Esophagus (tissue), 2 donors: ENCODE data around the gene ATG4D. TPM values are rescaled to one million over a fixed set of nuclear protein-coding genes. Genes with fewer than 3 reads are reported as not detected.
A peak's percentile ranks its signal among the peaks of the same experiment; 100 is the strongest.

ENCODE experiments used
- H3K27ac ChIP-seq, 2 donors: one replicate each; pipeline ENCODE4 v1.5.1; 2013; ENCODE audit warnings: low read depth in 2 of 2, mild to moderate bottlenecking in 2 of 2, inconsistent platforms in 1 of 2, low read length in 1 of 2, moderate library complexity in 1 of 2
- H3K27me3 ChIP-seq, 2 donors: one replicate each; pipeline ENCODE4 v1.6.1; 2013; ENCODE audit warnings: low read length in 2 of 2, control low read depth in 1 of 2, mild to moderate bottlenecking in 1 of 2; ENCODE audit not compliant: insufficient read depth in 2 of 2, control insufficient read depth in 1 of 2
- H3K36me3 ChIP-seq, 2 donors: one replicate each; pipeline ENCODE4 v1.6.1; 2013; ENCODE audit warnings: low read length in 1 of 2; ENCODE audit not compliant: control insufficient read depth in 2 of 2, insufficient read depth in 2 of 2
- H3K4me1 ChIP-seq, 2 donors: one replicate each; pipeline ENCODE4 v1.6.1; 2013; ENCODE audit warnings: low read length in 1 of 2; ENCODE audit not compliant: control insufficient read depth in 2 of 2, insufficient read depth in 2 of 2
- H3K4me3 ChIP-seq, 2 donors: one replicate each; pipeline ENCODE4 v1.5.1; 2013; ENCODE audit warnings: low read length in 2 of 2, mild to moderate bottlenecking in 2 of 2, low read depth in 1 of 2, moderate library complexity in 1 of 2
- H3K9me3 ChIP-seq, 2 donors: one replicate each; pipeline ENCODE4 v1.6.1; 2013; ENCODE audit warnings: mild to moderate bottlenecking in 2 of 2, low read depth in 1 of 2, low read length in 1 of 2, moderate library complexity in 1 of 2; ENCODE audit not compliant: control insufficient read depth in 2 of 2, insufficient read depth in 1 of 2
- WGBS, 2 donors: extraction: QIAGEN DNeasy Blood & Tissue Kit; methylation state at CpG; one replicate each; pipeline ENCODE4 v1.1.7; 2013; 5-methylcytosine and 5-hydroxymethylcytosine counted together
- polyA plus RNA-seq, 2 donors: library from polyadenylated mRNA; stranded (reverse); fragments of 200-250 nt; gene quantifications; one replicate each; pipeline ENCODE4 v1.2.3, GENCODE V29; 2013
- donor health status: healthy with polysubstance abuse.
- donor health status: Bipolar disorder and iron deficiency.

Gene ATG4D
- polyA plus RNA-seq, 2 donors: 43.9 to 53.6 TPM

DNA sequence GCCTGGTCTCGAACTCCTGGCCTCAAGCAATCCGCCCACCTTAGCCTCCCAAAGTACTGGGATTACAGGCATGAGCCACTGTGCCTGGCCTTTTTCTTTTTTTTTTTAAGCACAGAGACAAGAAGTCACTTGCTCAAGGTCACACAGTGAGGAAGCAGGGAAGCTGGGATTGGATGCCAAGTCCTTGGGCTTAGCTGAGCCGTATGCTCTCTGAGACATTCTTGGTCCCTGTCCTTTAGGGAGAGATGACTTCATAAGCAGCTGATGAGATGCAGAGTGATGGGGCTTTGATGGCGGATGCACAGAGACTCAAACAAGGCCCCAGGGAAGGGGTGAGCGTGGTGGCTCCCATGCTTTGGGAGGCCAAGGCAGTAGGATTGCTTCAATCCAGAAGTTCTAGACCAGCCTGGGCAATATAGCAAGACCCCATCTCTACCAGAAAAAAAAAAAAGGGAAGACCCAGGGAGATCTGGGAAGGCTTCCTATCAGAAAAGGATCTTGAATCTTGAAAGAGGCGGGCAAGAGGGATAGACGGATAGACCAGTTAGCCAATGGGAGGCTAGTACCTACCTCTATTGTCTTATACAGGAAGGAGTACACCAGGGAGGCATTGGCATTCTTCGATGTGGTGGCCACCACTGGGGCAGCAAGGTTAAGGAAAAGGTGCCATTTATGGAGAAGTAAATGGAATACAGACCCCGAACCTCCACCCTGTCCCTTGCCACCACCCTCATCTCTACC lies 39.5 kb downstream of the ATG4D start:
- peaks cover 0 to 17% of the 10 kb centered on the region in 2 donors for H3K36me3 ChIP-seq
- WGBS, 2 donors: 79 to 83% methylated on average over 9 of the region's 9 CpGs
- H3K27me3 ChIP-seq: no peaks in the 10 kb centered on the region
- no peaks in the 10 kb centered on the region for H3K9me3 ChIP-seq
- no peak overlapping the region for H3K4me3 ChIP-seq
- no peaks in the 10 kb centered on the region for H3K4me1 ChIP-seq
- no peak overlapping the region for H3K27ac ChIP-seq

DNA sequence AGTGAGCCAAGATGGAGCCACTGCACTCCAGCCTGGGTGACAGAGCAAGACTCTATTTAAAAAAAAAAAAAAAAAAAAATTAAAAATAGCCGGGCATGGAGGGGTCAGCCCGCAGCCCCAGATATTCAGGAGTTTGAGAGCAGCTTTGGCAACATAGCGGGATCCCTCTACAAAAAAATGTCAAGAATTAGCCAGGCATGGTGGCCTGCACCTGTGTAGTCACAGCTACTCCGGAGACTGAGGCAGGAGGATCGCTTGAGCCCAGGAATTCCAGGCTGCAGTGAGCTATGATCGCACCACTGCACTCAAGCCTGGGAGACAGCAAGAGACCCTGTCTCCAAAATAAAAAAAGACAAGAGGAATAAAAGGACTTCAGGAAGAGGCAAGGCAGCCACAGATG lies 42.7 kb downstream of the ATG4D start:
- no peaks in the 10 kb centered on the region for H3K9me3 ChIP-seq
- no peak overlapping the region for H3K27ac ChIP-seq
- peak overlapping the region; percentile 64 to 70 for H3K4me3 ChIP-seq
- no peaks in the 10 kb centered on the region for H3K4me1 ChIP-seq
- no peaks in the 10 kb centered on the region for H3K27me3 ChIP-seq
- peaks cover 0 to 7% of the 10 kb centered on the region in 2 donors for H3K36me3 ChIP-seq
- WGBS, 2 donors: 52 to 64% methylated on average over 6 of the region's 6 CpGs

DNA sequence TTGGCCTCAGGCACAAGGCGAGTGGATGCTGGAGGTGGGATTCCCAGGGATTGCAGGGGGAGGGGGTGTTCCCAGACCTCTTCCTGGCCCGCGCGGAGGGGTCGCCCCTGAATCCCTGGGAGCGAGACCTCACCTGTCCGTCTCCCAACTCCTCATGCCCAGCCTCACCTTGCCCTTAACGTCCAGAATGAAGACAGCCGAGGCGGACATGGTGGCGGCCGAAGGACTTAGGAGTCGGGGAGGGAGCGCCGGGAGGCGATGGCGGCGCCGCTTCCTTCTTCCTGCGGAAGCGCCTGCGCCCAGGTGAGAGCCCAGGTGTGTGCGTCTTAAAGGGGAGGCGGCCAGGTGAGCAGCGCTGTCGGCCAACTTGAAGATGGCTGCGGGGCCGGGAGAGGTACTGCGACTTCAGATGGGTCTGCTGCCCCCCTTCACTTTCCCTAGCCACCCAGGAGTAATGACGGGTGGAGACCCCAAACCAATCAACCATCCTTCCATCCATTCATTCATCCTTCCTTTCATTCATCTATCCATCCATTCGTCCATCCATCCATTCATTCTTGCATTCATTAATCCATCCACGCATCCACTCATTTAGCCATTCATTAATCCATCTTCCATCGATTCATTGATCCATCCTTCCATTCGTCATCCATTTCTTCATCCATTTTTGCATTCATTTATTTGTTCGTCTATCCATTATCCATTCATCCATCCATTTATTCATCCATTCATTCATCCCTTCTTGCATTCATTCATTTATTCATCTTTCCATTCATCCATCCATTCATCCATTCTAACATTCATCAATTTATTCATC lies 43.5 kb downstream of the ATG4D start, which contains the start of gene AP1M2:
AP1M2 (minus strand) TSS at position 291 of the 817 bp plus-strand sequence; CDS start at position 210, 81 bp downstream.
- Histone ChIP-seq H3K36me3 (peaks cover 0 to 5% of the 10 kb centered on the region in 2 donors), H3K9me3 (no peaks in the 10 kb centered on the region), H3K4me3 (peak within 1 kb of the TSS; percentile 64 to 70), H3K27ac (peak within 1 kb of the TSS in 1 of 2 donors; percentile 45), H3K27me3 (no peaks in the 10 kb centered on the region), H3K4me1 (no peaks in the 10 kb centered on the region)
- 17 to 20% methylated on average over 32 to 35 of the region's 35 CpGs for WGBS, 2 donors

- no peak overlapping the region for H3K27ac ChIP-seq
- H3K4me1 ChIP-seq: no peaks in the 10 kb centered on the region
- no peaks in the 10 kb centered on the region for H3K27me3 ChIP-seq
- WGBS, 2 donors: 91 to 94% methylated on average over 2 of the region's 2 CpGs
- peaks cover 0 to 5% of the 10 kb centered on the region in 2 donors for H3K36me3 ChIP-seq
- no peaks in the 10 kb centered on the region for H3K9me3 ChIP-seq
- no peak overlapping the region for H3K4me3 ChIP-seq
Observed at GRCh38 chr19:10587839-10588150, 44.1 kb downstream of the ATG4D start.

DNA sequence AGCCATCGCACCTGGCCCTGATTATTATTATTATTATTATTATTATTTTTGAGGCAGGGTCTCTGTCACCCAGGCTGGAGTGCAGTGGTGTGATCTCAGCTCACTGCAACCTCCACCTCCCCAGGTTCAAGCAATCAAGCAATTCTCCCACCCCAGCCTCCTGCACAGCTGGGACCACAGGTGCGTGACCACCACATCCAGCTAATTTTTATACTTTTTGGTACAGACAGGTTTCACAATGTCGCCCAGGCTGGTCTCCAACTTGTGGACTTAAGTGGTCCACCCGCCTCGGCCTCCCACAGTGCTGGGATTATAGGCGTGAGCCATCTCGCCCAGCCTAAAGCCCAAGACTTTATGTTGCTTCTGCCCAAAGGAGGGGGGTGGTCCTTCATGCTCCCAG lies 49.4 kb downstream of the ATG4D start:
- Histone ChIP-seq H3K9me3 (no peaks in the 10 kb centered on the region), H3K4me1 (peaks cover 0 to 2% of the 10 kb centered on the region in 2 donors), H3K4me3 (no peak overlapping the region), H3K27ac (no peak overlapping the region), H3K27me3 (no peaks in the 10 kb centered on the region), H3K36me3 (no peaks in the 10 kb centered on the region)
- 88 to 91% methylated on average over 7 of the region's 7 CpGs for WGBS, 2 donors

- Histone ChIP-seq H3K36me3 (no peaks in the 10 kb centered on the region), H3K27ac (no peak overlapping the region), H3K27me3 (no peaks in the 10 kb centered on the region), H3K4me3 (no peak overlapping the region), H3K4me1 (peaks cover 0 to 2% of the 10 kb centered on the region in 2 donors), H3K9me3 (no peaks in the 10 kb centered on the region)
- WGBS, 2 donors: 64 to 67% methylated on average over 9 of the region's 9 CpGs
Observed at GRCh38 chr19:10593820-10594637, 50.3 kb downstream of the ATG4D start.

DNA sequence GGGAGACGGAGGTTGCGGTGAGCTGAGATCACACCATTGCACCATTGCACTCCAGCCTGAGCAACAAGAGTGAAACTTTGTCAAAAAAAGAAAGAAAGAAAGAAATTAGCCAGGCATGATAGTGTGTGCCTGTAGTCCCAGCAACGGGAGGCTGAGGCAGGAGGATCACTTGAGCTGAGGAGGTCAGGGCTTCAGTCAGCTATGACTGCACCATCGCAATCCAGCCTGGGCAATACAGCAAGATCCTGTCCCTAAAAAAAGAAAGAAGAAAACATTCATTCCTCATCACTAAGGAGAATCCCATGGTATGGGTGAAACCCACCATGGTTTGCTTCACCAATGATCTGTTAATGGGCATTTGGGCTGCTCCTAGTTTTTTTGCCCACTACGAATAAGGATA lies 56.4 kb downstream of the ATG4D start:
- Histone ChIP-seq H3K36me3 (no peaks in the 10 kb centered on the region), H3K9me3 (no peaks in the 10 kb centered on the region), H3K27me3 (no peaks in the 10 kb centered on the region), H3K4me3 (no peak overlapping the region), H3K4me1 (peaks cover 2 to 4% of the 10 kb centered on the region in 2 donors), H3K27ac (no peak overlapping the region)
- 91 to 96% methylated on average over 5 of the region's 5 CpGs for WGBS, 2 donors

DNA sequence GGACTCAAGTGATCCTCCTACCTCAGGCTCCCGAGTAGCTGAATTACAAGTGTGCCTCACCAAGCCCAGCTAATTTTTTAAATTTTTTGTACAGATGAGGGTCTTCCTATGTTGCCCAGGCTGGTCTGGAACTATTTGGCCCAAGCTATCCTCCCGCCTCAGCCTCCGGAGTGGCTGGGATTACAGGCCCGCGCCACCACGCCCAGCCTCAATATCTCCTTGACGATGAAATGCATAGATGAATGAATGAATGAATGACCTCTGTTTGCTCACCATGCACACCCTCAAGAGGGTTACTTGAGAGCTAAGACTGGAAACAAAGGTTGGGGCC lies 58.3 kb downstream of the ATG4D start:
- Histone ChIP-seq H3K4me3 (peak overlapping the region in 1 of 2 donors; percentile 65), H3K36me3 (no peaks in the 10 kb centered on the region), H3K27me3 (no peaks in the 10 kb centered on the region), H3K9me3 (no peaks in the 10 kb centered on the region), H3K4me1 (peaks cover 2 to 4% of the 10 kb centered on the region in 2 donors), H3K27ac (no peak overlapping the region)
- 20 to 21% methylated on average over 7 of the region's 7 CpGs for WGBS, 2 donors

DNA sequence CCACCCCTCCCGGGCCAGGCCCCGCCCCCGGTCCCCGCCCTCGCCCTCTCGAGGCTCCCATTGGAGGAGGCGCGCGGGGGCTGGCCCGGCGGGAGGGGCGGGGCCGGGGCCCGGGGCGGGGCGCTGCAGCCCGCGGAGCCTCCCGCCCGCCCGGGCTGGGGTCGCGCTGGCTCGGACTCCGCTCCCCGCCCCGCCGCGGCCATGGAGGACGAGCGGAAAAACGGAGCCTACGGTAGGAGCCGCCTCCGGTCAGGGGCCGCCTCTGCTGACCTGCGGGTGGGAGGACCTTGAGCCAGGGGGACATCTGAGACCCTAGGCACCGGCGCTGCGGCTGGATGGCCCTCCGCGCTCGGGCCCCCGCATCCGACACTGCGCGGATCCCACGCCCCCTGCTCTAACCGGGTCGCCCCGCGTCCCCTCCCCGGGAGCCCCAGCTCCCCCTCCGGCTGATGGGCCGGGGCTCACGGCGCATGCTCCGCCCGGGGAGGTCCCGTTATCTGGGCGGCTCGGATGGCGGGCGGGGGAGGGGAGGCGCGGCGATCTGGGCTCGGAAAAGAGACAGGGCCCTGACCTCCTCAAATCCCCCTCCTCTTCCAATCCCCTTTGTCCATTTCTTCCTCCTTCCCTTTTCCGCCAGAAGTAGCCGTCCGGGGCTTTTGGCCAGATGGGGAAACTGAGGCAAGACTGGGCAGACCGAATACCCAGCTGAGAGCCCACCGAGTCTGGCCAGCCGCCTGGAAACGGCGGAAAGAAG lies 58.8 kb downstream of the ATG4D start:
- Histone ChIP-seq H3K27me3 (no peaks in the 10 kb centered on the region), H3K36me3 (no peaks in the 10 kb centered on the region), H3K4me3 (peak overlapping the region; percentile 65 to 76), H3K9me3 (no peaks in the 10 kb centered on the region), H3K4me1 (peaks cover 2 to 4% of the 10 kb centered on the region in 2 donors), H3K27ac (peak overlapping the region; percentile 88 to 90)
- WGBS, 2 donors: 0 to 1% methylated on average over 56 to 76 of the region's 76 CpGs
